GM12865 (cell line): Measurements from ENCODE around the gene ZNF441.
"Not testable (repeated sequence)": the region's sequence is repeated elsewhere in the genome, so short reads cannot be mapped to it uniquely, and the experiment has no call there.

Experiments
- DNase-seq: peaks from one replicate; pipeline ENCODE4 v3.0.0; 2010; ENCODE audit warnings: low read depth
- H3K4me3 ChIP-seq: 2 replicates; pipeline ENCODE4 v1.5.1; 2011; ENCODE audit warnings: mild to moderate bottlenecking, low read depth, low read length, control low read depth
- TF ChIP-seq, protein P1 (sequence below): IDR thresholded peaks from 2 replicates; pipeline ENCODE4 v1.5.1; 2011; ENCODE audit warnings: low read length, control low read depth, low read depth, inconsistent platforms; ENCODE audit not compliant: insufficient read depth; ENCODE audit errors: missing control alignments

Gene ZNF441

DNA sequence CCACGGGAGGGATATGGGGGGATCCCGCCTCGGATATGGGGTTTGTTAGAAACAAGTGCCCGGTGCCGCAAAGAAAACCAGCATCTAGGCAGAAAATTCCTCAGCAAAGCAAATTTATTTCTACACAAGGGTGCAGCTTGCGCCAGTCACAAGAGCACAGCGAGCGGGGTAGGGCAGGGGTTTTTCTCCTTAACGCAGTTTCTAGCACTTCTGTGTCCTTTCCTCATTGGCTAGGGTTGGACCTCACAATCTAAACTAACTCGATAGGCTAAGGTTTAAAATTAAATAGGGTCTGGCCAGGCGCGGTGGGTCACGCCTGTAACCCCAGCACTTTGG lies 47.9 kb downstream of the ZNF441 start:
- DNase-seq: peak; percentile 24
- H3K4me3 ChIP-seq: peak overlapping the region; percentile 85
- TF ChIP-seq, protein P1, sequence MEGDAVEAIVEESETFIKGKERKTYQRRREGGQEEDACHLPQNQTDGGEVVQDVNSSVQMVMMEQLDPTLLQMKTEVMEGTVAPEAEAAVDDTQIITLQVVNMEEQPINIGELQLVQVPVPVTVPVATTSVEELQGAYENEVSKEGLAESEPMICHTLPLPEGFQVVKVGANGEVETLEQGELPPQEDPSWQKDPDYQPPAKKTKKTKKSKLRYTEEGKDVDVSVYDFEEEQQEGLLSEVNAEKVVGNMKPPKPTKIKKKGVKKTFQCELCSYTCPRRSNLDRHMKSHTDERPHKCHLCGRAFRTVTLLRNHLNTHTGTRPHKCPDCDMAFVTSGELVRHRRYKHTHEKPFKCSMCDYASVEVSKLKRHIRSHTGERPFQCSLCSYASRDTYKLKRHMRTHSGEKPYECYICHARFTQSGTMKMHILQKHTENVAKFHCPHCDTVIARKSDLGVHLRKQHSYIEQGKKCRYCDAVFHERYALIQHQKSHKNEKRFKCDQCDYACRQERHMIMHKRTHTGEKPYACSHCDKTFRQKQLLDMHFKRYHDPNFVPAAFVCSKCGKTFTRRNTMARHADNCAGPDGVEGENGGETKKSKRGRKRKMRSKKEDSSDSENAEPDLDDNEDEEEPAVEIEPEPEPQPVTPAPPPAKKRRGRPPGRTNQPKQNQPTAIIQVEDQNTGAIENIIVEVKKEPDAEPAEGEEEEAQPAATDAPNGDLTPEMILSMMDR: no peak

DNA sequence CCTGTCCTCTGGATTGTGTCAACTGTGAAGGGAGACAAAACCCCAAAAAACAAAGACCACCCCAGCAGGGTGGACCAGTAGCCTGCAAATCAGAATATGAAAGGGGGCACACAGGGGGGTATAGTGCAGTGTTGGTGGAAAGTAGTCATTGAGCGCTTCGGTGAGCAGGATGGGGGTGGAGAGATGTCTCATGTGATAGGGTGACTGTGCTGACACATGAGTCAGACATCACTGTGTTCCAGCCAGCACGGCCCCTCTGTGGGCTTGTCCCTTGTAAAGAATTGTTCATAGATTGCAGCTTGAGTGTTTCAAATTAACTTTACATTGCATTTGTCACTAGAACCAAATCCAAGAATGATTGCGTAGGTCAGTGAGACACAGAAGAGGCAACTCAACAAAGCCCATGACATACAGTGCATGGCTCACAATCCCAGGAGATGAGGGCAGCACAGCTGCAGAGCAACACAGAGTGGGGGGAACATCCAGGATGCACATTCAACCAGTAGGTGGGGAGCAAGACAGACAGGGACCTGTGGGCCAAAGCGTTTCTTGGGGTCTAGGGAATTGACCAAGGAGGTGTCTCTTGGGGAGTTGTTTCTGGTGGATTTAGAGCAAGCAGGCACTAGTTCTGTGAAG lies 54.8 kb downstream of the ZNF441 start:
- no peak for DNase-seq
- no peak overlapping the region for H3K4me3 ChIP-seq
- TF ChIP-seq, protein P1: no peak

GRCh38 chr19:11828957-11829876 lies 62.4 kb downstream of the ZNF441 start:
- DNase-seq, H3K4me3 ChIP-seq: not testable (repeated sequence)

DNA sequence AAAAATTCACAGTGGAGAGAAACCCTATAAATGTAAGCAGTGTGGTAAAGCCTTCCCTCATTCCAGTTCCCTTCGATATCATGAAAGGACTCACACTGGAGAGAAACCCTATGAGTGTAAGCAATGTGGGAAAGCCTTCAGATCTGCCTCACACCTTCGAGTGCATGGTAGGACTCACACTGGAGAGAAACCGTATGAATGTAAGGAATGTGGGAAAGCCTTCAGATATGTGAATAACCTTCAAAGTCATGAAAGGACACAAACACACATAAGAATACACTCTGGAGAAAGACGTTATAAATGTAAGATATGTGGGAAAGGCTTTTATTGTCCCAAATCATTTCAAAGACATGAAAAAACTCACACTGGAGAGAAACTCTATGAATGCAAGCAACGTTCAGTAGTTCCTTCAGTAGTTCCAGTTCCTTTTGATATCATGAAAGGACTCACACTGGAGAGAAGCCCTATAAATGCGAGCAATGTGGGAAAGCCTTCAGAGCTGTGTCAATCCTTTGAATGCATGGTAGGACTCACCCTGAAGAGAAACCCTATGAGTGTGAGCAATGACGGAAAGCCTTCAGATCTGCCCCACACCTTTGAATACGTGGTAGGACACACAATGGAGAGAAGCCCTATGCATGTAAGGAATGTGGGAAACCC lies 65.6 kb downstream of the ZNF441 start:
- no peak for DNase-seq
- TF ChIP-seq, protein P1: no peak
- H3K4me3 ChIP-seq: no peak overlapping the region

- H3K4me3 ChIP-seq: no peak overlapping the region
- TF ChIP-seq, protein P1: no peak
Observed at GRCh38 chr19:11833541-11833940, 66.7 kb downstream of the ZNF441 start.

More at GRCh38 chr19:11833541-11833940, 66.7 kb downstream of the ZNF441 start:
- no peak for DNase-seq
